ENCODE results near the gene NLGN1. TPM values are rescaled to one million over a fixed set of nuclear protein-coding genes. Genes with fewer than 3 reads are reported as not detected.
A peak's percentile ranks its signal among the peaks of the same experiment; 100 is the strongest.

NLGN1 gene
- total RNA-seq, 1 experiment from 2014 or later: 5.2 TPM

DNA sequence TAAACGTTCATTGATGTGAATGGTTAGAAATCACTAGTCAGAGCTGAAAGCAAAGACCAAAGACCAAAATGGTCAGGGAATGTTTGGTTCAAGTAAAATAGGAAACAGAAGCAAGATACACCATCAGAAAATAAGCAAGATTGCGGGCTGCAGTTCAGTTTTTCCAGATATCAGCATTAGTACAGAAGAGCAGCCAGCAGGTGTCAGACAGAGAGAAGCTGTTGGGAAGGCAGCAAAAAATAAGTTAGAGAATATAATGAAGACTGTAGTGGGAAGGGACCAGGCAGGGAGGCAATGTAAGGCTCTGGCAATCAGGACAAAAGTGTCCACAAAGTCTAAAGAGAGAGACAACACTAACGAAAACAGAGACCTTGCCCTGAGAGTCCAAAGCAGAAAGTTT is 822.2 kb downstream of the NLGN1 start:
- Mint-ChIP-seq H3K27me3 (ENCODE audit: low read depth) (no peaks in the 10 kb centered on the region), H3K4me3 (no peak overlapping the region), H3K36me3 (ENCODE audit: insufficient read depth in 1 of 3, low read depth in 3 of 3) (peaks cover 2 to 6% (median 4%) of the 10 kb centered on the region in 3 experiments; a peak in 5 of 7 replicates), H3K4me1 (peaks cover 20 to 26% of the 10 kb centered on the region in 2 experiments), H3K27ac (peak overlapping the region in 2 of 3 experiments; percentile 8 to 24; a peak in 3 of 7 replicates), H3K9me3 (no peaks in the 10 kb centered on the region)
- no peak overlapping the region for H3K27ac ChIP-seq (ENCODE audit: insufficient read length, low read depth, low read length)
- H3K23ac ChIP-seq (ENCODE audit: insufficient read length, low read depth, low read length): no peak overlapping the region
- no peak overlapping the region for H3K56ac ChIP-seq (ENCODE audit: insufficient read length, low read depth, low read length)
- H4K20me1 ChIP-seq (ENCODE audit: control insufficient read depth, insufficient read depth, insufficient read length): no peaks in the 10 kb centered on the region
- no CpG with 5 or more reads among the region's 3 CpGs for WGBS (ENCODE audit: extremely low coverage, insufficient read length, low lambda C conversion rate)
- no peak overlapping the region for H3K4me2 ChIP-seq (ENCODE audit: insufficient read depth, insufficient read length, low read length)
- H3K4me1 ChIP-seq (ENCODE audit: insufficient read depth, low read length): no peaks in the 10 kb centered on the region
- no peaks in the 10 kb centered on the region for H3K9me3 ChIP-seq (ENCODE audit: control insufficient read depth, low read depth, low read length)
- no peak overlapping the region for H2AK5ac ChIP-seq (ENCODE audit: insufficient read length, low read length)
- H3K23me2 ChIP-seq (ENCODE audit: insufficient read length, low read depth, low read length, poor library complexity, severe bottlenecking): no peaks in the 10 kb centered on the region
- DNase-seq: no peak
- H3K79me1 ChIP-seq (ENCODE audit: insufficient read depth, low read depth, low read length, poor library complexity, severe bottlenecking): no peaks in the 10 kb centered on the region
- no peaks in the 10 kb centered on the region for H3K27me3 ChIP-seq (ENCODE audit: insufficient read depth, low read length)
- H2BK5ac ChIP-seq (ENCODE audit: insufficient read length, low read length): no peak overlapping the region
- no peak overlapping the region for H2BK20ac ChIP-seq (ENCODE audit: low read depth, low read length, poor library complexity, severe bottlenecking)
- no peak overlapping the region for H4K91ac ChIP-seq (ENCODE audit: insufficient read length, low read depth, low read length)
- no peak overlapping the region for H2BK120ac ChIP-seq (ENCODE audit: low read depth, low read length, poor library complexity, severe bottlenecking)
- H3K9ac ChIP-seq (ENCODE audit: extremely low read depth, insufficient read length, low read length): no peak overlapping the region
- no peak overlapping the region for H2BK12ac ChIP-seq (ENCODE audit: insufficient read length, low read depth, low read length)
- no peak overlapping the region for H4K5ac ChIP-seq (ENCODE audit: insufficient read length, low read depth, low read length)
- no peak overlapping the region for H2BK15ac ChIP-seq (ENCODE audit: low read depth, low read length)
- TF ChIP-seq, protein P1, sequence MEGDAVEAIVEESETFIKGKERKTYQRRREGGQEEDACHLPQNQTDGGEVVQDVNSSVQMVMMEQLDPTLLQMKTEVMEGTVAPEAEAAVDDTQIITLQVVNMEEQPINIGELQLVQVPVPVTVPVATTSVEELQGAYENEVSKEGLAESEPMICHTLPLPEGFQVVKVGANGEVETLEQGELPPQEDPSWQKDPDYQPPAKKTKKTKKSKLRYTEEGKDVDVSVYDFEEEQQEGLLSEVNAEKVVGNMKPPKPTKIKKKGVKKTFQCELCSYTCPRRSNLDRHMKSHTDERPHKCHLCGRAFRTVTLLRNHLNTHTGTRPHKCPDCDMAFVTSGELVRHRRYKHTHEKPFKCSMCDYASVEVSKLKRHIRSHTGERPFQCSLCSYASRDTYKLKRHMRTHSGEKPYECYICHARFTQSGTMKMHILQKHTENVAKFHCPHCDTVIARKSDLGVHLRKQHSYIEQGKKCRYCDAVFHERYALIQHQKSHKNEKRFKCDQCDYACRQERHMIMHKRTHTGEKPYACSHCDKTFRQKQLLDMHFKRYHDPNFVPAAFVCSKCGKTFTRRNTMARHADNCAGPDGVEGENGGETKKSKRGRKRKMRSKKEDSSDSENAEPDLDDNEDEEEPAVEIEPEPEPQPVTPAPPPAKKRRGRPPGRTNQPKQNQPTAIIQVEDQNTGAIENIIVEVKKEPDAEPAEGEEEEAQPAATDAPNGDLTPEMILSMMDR (conservative IDR thresholded peaks at IDR 0.05): peak; percentile 25; the same call in 2 of the 3 replicates
- H2AFZ ChIP-seq (ENCODE audit: low read length): no peak overlapping the region
- H3K4ac ChIP-seq (ENCODE audit: low read depth, low read length): no peak overlapping the region
- no peak overlapping the region for H4K8ac ChIP-seq (replicated peaks; ENCODE audit: insufficient read length, low read depth, low read length)
- H3K14ac ChIP-seq (ENCODE audit: insufficient read depth, low read length): no peak overlapping the region
- H3K79me2 ChIP-seq (ENCODE audit: insufficient read depth, low read length): no peaks in the 10 kb centered on the region
- no peak overlapping the region for H3T11ph ChIP-seq (ENCODE audit: low read length)
- H3K18ac ChIP-seq (ENCODE audit: insufficient read length, low read depth, low read length): no peak overlapping the region

All from H9 (cell line).